ENCODE results near the gene MAP3K14.
"Not testable (repeated sequence)": the region's sequence is repeated elsewhere in the genome, so short reads cannot be mapped to it uniquely, and the experiment has no call there.

MAP3K14 gene
- 67.7 to 79.5 reads per million in 2 donors for total RNA-seq

DNA sequence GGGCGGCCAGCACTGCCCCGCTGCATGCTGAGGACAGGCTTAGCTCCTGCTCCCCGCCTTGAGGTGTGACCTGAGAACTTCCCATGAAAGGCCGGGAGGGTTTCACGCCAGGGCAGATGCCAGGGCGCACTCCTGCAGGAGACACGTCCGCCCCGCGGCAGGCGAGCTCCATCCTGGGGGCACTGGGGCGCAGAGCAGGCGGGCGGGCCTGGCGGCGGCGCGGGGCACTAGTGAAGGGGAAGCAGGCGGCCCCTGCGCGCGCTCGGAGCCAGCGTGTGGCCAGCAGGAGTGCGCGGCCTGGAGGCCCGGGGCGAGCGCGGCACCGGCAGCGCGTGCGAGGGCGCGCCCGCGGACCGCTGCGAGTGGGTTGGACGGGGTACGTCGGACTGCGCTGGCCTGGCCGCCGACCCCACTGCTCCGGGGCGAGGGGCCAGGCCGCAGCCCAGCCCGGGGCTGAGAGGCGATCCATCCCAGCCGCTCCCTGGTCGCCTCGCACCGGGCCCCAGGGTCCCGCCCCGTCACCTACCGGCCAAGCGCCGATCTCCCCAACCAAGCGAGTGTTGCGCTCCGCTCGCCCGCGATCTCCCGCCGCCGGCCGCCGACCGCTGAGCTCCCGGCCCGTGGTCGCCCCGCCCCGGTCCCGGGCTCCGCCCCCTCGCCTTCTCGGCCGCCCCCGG is at the start of gene MAP3K14:
MAP3K14 (minus strand) TSS at position 587 of the 677 bp plus-strand sequence. CDS start 26,275 bp downstream, outside the sequence.
- DNase-seq, result peak; percentile 32 to 84 (median 58)

DNA sequence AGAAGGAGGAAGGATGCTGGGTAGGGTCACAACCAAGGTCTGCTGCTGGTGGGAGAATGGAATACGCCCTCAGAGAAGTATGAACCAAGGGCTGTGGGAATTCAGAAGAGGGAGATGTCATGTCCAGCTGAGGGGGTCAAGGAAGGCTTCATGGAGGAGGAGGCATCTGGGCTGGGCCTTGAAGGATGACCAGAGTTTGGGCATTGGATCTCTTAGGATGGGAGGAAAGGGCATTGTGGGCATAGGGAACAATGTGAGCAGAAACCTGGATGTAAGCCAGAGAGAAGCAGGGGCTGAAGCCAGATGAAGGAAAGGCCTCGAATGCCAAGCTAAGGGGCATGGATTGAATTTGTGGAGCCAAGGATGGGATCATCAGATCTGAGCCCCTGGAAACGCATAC is 49.2 kb upstream of the MAP3K14 start:
- no peak for DNase-seq

DNA sequence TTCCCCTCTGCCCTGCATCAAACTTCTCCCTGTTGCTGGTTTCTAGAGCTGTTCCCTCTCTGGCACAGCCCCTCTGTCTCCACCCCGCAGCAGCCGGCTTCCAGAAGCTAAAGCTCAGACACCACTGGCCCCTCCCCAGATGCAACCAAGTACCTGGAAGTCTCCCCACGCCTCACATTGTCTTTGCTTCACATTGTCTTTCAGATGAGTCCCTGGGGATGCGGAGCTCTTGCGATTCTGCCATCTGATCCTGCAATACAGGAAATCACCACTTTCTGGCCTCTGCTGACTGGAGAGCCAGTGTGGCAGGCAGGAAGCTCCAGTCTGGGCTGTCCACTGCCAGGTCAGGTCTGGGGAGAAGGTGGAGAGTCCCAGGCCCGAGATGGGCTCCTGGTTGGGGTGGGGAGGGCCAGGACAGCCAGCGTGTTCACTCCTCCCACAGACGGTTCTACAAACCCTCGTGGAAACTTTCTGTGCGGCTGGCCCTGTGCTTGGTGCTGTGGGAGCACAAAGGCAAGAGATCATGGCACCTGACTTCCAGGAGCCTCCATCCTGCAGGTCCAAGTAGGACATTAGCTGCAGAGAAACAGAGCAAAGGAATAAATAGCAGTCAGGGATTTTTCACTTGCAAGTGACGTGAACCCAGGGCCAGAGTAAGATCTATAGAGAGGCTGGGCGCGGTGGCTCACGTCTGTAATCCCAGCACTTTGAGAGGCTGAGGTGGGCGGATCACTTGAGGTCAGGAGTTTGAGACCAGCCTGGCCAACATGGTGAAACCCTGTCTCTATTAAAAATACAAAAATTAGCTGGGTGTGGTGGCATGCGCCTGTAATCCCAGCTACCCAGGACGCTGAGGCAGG is 47.9 kb upstream of the MAP3K14 start:
- DNase-seq, result no peak

DNA sequence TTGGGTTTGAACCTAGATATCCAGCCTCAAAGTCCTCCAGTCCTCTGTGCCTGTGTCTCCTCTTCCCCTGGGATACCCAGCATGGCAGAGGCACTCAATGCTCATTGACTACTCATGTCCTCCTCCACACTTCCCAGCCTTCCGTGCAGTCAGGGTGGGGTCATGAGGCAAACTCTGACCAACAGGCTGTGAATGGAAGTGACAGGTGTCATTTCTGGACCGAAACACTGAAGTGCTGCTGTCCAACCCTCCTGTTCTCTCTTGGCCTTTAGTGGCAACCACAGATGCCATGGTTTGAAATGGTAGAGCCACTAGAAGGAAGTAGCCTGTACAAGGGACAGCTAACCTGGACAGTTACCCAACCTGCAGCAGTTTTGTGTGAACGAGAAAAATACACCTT is 46.7 kb upstream of the MAP3K14 start:
- no peak for DNase-seq

DNA sequence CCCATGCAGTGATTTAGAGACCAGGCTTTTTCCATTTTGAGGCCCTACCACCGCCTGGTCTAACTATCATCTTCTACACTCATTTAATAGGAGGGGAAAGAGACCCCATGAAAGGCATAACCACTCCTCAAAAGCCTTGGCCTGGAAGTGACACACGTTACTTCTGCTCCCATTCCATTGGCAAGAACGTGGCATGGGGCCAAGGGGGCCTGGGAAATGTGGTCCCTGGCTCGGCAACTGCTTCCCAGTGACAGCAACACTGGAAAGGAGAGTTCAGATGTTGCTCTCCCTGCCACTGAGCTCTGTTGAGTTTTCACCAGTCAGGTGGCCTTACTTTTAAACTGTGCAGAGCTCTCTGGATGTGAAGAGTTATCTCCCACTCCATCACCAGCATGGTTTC is 45.2 kb upstream of the MAP3K14 start:
- DNase-seq, result no peak

DNA sequence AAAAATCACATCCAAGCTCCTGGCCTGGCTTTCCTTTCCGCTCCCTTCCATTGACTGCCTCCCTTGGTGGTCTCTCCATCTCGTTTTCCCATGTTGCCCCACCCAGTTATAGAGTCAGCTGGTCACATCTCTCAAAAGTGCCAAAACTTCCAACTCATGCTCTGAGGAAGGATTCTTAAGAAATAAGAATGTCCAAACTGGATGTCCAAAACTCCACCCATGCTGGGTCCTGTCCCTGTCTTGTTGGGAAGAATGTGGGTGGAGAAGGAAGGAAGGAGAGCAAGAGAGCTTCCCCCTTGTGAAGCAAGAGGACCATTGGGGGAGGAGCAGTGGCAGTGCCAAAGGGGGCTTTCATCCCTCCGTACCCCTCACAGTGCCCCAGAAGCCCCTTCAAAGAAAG is 44.6 kb upstream of the MAP3K14 start:
- DNase-seq, result no peak

DNA sequence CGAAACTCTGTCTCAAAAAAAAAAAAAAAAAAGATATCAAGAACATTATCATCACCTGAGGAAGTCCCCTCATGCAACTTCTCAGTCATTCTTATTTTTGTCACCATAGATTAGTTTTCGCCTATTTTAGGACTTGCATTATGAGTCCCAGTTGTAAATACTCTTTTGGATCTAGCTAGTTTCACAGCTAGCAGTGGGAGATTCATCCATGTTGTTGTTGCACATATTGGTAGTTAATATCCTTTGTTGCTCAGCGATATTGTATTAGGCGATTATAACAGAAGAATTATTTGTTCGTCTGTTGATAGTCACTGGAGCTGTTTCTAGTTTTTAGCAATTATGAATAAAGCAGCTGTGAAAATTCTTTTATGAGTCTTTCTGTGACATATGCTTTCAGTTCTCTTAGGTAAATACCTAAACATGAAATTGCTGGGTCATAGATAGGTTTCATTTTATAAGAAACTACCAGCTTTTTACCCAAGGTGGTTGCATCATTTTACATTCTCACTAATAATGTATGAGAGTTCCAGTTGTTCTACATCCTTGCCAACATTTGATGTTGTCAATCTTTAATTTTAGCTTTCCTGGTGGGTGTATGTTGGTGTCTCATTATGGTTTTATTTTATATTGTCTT is 40.7 kb upstream of the MAP3K14 start:
- no peak for DNase-seq

DNA sequence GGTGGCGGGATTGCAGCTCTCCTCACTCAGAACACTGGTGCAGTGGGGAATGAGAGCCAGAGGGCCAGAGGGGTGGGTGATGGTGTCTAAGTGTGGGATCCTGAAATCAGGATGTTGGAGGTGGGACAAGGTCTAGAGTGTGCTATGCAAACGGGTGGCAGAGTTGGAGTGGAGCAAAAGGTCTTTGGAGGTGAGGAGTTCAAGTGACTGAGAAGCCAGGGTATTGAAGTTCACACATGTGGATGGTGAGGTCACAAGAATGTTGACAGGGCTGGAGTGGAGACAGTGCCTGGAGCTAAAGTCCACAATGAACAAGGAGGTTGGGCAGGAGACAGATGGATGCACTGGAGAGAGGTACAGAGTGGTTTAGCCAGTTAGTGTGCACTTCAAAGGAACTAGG is 38.3 kb upstream of the MAP3K14 start:
- no peak for DNase-seq

DNA sequence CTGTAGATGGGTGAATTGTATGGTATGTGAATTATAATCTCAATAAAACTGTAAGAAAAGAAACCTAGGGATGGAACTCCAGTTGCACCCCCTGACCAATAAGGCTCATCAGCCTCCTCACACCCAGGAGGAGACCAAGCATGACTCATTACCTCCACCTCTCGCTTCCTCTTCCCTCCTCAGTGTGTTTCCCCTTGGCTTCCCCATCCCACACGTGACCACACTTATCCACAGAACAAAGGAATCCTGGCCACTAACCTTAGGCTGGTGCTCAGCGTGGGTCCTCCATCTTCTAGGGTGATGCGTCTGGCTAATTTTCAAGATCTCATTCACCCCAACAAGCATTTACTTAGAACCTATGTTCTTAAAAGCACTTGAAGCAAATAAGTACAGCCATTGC is 36.2 kb upstream of the MAP3K14 start:
- peak in 1 of 5 experiments; percentile 40 for DNase-seq

DNA sequence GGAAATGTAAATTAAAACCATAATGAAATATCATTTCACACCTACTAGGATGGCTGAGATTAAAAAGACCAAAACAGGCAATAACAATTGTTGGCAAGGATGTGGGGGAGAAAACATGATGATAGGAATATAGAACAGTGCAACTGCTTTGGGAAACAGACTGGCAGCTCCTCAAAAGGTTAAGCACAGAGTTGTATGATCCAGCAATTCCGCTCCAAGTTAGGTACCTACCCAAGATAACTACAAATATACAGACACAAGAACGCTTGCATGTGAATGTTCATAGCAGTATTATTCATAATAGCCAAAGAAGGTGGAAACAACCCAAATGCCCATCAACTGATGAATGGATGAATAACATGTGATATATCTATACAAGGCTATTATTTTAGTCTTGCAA is 35.0 kb upstream of the MAP3K14 start:
- DNase-seq, result no peak

DNA sequence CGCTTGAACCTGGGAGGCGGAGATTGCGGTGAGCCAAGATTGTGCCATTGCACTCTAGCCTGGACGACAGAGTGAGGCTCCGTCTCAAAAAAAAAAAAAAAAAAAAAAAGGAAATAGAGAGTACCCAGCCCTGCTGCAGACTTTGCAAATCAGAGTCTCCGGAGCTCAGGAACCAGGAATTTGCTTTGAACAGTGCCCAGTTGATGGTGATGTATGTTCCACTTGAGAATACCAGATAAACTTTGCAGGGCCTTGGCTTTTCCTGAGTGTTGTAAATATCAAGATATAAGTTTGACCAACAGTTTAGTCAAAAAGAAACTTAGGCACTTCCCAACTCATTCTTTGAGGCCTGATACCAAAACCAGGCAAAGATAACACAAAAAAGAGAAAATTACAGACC is 30.6 kb upstream of the MAP3K14 start:
- no peak for DNase-seq

DNA sequence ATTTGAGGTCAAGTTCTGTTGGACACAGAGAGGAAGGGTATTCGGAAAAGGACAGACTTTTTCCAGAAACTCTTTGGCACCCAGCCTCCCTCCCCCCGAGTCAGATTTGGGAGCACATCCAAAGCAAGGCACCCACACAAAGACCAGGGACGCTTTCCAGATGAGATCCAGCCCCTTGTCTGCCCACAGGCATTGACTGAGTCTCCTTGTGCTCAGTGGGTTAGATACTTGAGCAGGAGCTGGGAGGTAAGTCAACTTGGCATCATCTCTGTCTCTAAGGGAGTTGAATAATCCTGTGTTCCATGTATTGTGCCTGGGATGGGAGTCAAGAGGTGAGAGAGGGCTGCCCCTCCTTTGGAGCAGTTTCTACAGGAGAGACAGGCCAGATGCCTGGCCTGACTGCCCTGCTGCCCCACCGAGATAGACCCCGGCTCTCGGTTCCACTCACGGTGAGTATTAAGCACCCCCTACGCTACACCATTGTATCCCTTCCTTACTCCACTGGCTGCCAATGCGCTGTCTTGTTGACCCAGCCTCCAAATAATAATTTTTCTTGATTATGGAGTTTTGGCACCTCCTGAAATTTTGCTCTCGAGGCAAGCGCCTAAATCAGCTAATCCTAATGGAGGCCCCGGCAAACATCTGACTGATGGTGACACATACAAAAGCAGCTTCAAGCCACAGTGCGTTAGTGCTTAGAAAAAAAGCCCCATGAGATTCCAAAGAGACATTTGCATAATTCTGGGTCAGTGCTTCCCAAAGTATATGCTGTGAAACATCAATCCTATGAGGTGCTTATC is 29.6 kb upstream of the MAP3K14 start:
- no peak for DNase-seq

DNA sequence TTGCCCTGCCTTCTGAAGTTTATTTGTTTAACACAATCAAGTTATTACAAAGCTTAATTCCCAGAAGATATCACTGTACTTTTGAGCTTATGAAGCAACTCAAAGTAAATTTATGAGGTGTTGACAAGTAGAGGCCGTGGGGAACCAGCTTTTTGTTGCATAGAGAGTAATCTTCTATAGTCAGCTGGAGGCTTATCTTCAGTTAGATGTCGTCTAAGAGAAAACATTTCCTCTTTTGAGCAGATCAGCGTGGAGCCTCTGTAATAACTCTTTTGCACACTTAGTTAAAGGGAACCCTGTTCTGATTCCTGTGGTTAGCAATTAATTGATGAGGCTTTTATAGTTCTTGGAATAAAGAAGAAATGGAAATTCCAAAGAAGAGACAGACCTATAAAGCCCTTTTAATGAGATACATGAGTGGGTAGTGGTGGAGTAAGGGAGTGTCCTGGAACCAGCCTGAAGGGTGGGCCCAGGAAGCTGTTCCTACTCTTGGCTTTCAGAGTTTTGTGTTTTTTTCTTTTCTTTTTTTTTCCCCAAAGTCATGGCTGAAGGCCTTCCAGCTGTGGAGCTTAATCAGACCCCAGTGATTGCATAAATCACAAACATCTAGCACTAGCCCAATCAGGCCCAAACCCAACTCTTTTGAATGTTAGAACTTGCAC is 28.9 kb upstream of the MAP3K14 start:
- DNase-seq, result no peak

DNA sequence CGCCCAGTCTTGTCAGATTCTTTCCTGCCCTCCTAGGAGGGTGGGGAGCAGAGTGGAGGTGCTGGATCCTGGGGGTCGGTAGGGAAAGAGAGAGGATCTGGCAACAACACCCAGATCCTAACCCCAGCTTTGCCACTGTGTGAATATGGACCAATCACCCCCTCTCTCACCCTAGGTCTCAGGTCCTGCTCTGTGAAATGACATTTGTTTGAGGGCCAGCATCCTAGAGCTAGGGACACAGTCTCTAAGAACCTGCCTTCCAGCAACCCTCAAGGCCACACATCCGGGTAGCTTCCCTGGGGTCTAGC is 28.4 kb upstream of the MAP3K14 start:
- DNase-seq, result no peak

DNA sequence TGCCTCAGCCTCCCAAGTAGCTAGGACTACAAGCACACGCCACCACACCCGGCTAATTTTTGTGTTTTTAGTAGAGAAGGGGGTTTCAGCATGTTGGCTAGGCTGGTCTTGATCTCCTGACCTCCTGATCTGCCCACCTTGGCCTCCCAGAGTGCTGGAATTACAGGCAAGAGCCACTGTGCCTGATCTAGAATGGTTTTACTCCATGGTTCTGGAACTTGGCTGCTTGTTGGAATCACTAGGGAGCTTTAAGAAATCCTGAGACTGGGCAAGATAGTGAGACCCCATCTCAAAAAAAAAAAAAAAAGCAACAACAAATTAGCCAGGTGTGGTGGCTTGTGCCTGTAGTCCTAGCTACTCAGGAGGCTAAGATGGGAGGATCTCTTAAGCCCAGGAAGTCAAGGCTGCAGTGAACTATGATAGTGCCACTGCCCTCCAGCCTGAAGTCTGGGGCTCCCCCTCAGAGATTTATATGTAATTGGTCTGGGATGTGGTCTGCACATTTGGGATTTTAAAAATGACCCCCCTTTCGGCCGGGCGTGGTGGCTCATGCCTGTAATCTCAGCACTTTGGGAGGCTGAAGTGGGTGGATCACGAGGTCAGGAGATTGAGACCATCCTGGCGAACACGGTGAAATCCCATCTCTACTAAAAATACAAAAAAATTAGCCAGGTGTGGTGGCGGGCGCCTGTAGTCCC is 27.3 kb upstream of the MAP3K14 start:
- not testable (repeated sequence) for DNase-seq

DNA sequence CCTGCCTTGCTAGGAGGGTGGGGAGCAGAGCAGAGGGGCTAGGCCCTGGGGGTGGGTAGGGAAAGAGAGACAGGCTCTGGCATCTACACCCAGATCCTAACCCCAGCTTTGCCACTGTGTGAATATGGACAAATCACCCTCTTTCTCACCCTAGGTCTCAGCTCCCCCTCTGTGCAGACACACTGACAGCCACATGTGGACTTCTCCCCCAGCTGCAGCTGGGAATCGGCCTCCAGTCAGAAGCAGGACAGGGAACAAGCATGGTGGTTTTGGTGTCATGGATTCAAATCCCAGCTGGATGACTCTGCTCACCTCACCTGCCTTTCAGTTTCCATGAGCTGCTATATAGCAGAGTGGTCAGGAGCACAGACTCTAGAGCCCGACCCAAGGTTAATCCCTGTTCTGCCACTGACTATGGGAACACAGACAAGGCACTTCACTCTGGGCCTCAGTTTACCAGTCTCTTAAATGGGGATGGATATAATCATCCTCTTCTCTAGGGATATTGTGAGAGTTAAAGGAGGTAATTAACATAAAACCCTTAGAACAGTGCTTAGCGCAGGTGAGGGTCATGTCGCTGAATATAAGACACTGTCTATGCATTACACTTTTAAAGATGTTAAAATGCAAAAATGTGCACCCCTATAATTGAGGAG is 26.2 kb upstream of the MAP3K14 start:
- DNase-seq, result no peak

DNA sequence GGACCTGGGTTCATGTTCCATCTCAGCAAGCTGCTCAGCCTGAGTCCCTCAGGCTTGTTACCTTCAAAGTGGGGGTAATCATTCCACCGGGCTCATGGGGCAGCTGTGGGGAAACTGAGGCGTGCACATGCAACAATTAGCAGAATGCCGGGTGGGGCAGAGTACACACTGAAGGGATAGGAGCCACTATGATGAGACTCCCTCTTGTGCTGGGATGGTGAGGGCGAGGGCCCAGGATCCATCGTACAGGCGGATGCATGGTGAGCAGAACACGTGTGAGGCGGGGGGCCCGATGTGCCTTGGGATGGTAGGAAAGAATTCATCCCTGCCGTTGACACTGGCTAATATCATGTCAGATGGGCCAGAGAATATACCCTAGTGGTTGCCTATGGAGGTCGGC is 25.5 kb upstream of the MAP3K14 start:
- DNase-seq, result no peak

DNA sequence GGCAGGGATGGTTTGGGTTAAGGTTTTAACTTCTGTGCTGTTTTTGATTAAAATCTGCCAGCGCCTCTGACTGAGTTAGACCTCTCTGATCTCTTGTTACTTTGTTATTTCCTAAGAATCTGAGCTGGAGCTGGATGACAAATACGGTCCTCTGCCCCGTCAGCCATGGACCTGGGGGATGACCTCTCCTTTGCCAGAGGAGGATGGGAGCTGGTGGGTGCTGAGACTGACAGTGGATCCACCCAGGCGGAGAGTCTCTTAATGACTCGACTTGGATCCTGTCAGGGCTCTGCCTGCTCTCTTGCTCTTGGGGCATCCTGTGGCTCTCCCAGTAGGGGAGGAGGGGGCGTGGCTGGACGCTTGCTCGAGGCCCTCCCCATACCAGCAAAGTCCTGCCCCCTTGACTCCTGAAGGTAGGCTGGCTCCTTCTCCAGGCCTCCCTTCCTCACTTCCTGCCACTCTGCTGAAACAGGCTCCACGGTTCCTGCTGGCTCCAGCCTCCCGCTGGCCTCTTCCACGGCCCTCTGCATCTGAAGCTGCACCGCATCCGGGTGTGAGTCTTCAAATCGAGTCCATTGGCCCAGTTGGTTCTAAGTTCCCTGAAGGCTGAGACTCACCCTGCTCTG is 24.8 kb upstream of the MAP3K14 start:
- DNase-seq, result no peak

DNA sequence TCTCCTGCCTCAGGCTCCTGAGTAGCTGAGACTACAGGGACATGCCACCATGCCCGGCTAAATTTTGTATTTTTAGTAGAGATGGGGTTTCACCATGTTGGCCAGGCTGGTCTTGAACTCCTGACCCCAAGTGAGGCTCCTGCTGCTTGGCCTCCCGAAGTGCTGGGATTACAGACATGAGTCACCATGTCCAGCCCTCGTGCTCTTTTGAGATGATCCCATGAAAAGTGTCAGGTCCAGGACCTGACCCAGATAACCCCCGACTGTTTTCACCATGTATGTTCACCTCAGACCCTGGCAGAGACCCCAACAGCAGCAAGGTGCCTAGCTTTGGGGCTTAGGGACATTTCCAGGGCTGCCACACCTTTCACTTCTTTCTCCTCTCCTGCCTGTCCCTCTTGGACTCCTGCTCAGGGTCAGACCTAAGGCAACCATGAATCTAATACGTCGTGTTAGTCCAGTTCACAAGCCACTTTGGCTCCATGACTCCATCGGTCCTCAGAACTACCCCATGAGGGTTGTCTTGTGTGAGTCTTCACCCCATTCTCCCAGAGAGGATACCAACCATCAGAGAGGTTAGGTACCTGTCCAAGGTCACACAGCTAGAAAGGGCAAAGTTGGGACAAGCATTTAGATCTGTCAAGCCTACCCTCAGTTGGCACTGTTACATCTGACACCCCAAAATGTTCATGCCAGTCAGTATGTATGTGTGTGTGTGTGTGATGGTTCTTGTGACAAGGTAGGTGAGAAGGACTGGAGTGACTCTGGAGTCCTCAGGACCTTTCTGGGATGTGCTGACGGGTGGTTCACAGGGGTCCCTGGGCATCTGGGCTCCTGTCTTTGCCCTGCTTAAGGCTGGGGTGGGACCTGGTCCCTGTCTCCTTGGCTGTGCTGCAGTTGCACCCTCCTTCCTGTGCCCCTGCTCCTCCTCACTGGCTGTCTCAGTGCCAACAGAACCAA is 23.1 kb upstream of the MAP3K14 start:
- DNase-seq, result no peak

Data from T-helper 2 cell (primary cell).